OCI-LY3 (cell line): Measurements from ENCODE around the gene RIOK2.

Experiments used
- H2AFZ ChIP-seq: fragments of 200-600, 300-600 bp; shearing (Covaris generic); 2 replicates; pipeline ENCODE4 v1.6.0; 2014; ENCODE audit warnings: antibody characterized with exemption, low read depth, low read length
- H3K27ac ChIP-seq: fragments of 200-600, 300-600 bp; sonication (generic); 2 replicates; pipeline ENCODE4 v1.5.1; 2014; ENCODE audit warnings: mild to moderate bottlenecking, low read length, moderate library complexity, mixed read lengths
- H3K27me3 ChIP-seq: fragments of 200-600, 300-600 bp; sonication (generic); 2 replicates; pipeline ENCODE4 v1.6.1; 2014; ENCODE audit warnings: low read depth, low read length, mixed read lengths
- H3K36me3 ChIP-seq: fragments of 200-600, 300-600 bp; sonication (generic); replicated peaks from 2 replicates; pipeline ENCODE3; 2014; ENCODE audit warnings: low read depth, low read length, mixed read lengths
- H3K4me1 ChIP-seq: fragments of 300-600, 200-600 bp; sonication (generic); 2 replicates; pipeline ENCODE4 v1.6.1; 2014; ENCODE audit warnings: low read length, mixed read lengths
- H3K4me2 ChIP-seq: fragments of 200-600, 300-600 bp; sonication (generic); 2 replicates; pipeline ENCODE4 v1.6.1; 2014; ENCODE audit warnings: low read length, mixed read lengths
- H3K4me3 ChIP-seq: fragments of 300-600, 200-600 bp; sonication (generic); 2 replicates; pipeline ENCODE4 v1.5.1; 2014; ENCODE audit warnings: antibody characterized with exemption, mild to moderate bottlenecking, low read length, moderate library complexity
- H3K79me2 ChIP-seq: fragments of 300-600, 200-600 bp; shearing (Covaris generic); 2 replicates; pipeline ENCODE4 v1.6.1; 2014; ENCODE audit warnings: mild to moderate bottlenecking, low read length, mixed read lengths
- H3K9ac ChIP-seq: fragments of 300-600, 200-600 bp; shearing (Covaris generic); 2 replicates; pipeline ENCODE4 v1.6.0; 2014; ENCODE audit warnings: mild to moderate bottlenecking, low read length, moderate library complexity
- H3K9me3 ChIP-seq: fragments of 200-600, 300-600 bp; shearing (Covaris generic); 2 replicates; pipeline ENCODE4 v1.6.1; 2014; ENCODE audit warnings: low read length, mixed read lengths; ENCODE audit not compliant: insufficient read depth
- H4K20me1 ChIP-seq: fragments of 200-600, 300-600 bp; sonication (generic); 2 replicates; pipeline ENCODE4 v1.6.1; 2016; ENCODE audit warnings: low read length, mixed read lengths; ENCODE audit not compliant: insufficient read depth
- EZH2phosphoT487 ChIP-seq: fragments of 200-600 bp; shearing (Covaris generic); IDR thresholded peaks from 2 replicates; pipeline ENCODE4 v1.6.1; 2018; ENCODE audit warnings: antibody characterized with exemption, mixed run types, low read depth
- TF ChIP-seq, protein P1 (sequence below): fragments of 200-600, 300-600 bp; sonication (generic); IDR thresholded peaks from 2 replicates; pipeline ENCODE4 v1.5.1; 2014; ENCODE audit warnings: antibody characterized with exemption, low read length, low read depth

RIOK2 gene

GRCh38 chr5:97208714-97209113, 25.7 kb upstream of the RIOK2 start:
- no peaks in the 10 kb centered on the region for H3K79me2 ChIP-seq
- no peaks in the 10 kb centered on the region for H3K9me3 ChIP-seq
- no peak for TF ChIP-seq EZH2phosphoT487
- TF ChIP-seq, protein P1, sequence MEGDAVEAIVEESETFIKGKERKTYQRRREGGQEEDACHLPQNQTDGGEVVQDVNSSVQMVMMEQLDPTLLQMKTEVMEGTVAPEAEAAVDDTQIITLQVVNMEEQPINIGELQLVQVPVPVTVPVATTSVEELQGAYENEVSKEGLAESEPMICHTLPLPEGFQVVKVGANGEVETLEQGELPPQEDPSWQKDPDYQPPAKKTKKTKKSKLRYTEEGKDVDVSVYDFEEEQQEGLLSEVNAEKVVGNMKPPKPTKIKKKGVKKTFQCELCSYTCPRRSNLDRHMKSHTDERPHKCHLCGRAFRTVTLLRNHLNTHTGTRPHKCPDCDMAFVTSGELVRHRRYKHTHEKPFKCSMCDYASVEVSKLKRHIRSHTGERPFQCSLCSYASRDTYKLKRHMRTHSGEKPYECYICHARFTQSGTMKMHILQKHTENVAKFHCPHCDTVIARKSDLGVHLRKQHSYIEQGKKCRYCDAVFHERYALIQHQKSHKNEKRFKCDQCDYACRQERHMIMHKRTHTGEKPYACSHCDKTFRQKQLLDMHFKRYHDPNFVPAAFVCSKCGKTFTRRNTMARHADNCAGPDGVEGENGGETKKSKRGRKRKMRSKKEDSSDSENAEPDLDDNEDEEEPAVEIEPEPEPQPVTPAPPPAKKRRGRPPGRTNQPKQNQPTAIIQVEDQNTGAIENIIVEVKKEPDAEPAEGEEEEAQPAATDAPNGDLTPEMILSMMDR = no peak
- no peak overlapping the region for H2AFZ ChIP-seq
- no peak overlapping the region for H3K9ac ChIP-seq
- no peaks in the 10 kb centered on the region for H3K4me1 ChIP-seq
- no peak overlapping the region for H3K4me3 ChIP-seq
- H3K27ac ChIP-seq = no peak overlapping the region
- H3K27me3 ChIP-seq = no peaks in the 10 kb centered on the region
- no peak overlapping the region for H3K4me2 ChIP-seq
- no peaks in the 10 kb centered on the region for H3K36me3 ChIP-seq
- H4K20me1 ChIP-seq = no peaks in the 10 kb centered on the region

DNA sequence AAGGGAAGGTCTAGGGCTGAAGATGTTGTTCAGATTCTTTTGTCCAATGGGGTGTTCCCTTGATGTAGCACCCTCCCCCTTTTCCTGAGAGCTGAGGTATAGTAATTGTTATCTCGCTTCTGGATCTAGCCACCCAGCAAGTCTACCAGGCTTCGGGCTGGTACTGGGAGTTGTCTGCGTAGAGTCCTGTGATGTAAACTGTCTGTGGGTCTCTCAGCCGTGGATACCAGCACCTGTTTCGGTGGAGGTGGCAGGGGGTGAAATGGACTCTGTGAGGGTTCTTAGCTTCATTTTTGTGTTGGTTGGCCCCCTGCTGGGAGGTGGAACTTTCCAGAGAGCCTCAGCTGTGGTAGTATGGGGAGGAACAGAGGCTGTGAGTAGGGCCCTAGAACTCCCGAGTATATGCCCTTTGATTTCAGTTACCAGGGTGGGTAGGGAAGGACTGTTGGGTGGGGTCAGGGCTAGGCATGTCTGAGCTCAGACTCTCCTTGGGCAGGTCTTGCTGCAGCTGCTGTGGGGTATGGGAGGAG, 25.2 kb upstream of the RIOK2 start:
- Histone ChIP-seq H3K4me1 (no peaks in the 10 kb centered on the region), H4K20me1 (no peaks in the 10 kb centered on the region), H3K9me3 (no peaks in the 10 kb centered on the region), H3K4me3 (no peak overlapping the region), H3K4me2 (no peak overlapping the region), H3K27ac (no peak overlapping the region), H2AFZ (no peak overlapping the region), H3K9ac (no peak overlapping the region), H3K79me2 (no peaks in the 10 kb centered on the region), H3K36me3 (no peaks in the 10 kb centered on the region), H3K27me3 (no peaks in the 10 kb centered on the region)
- TF ChIP-seq, protein P1 = no peak
- no peak for TF ChIP-seq EZH2phosphoT487

- Histone ChIP-seq H3K79me2 (no peaks in the 10 kb centered on the region), H2AFZ (0 out of 2 replicates have a peak overlapping the region, but pooled peaks have one; percentile 46), H3K27me3 (no peaks in the 10 kb centered on the region), H3K27ac (no peak overlapping the region), H3K9me3 (no peaks in the 10 kb centered on the region), H3K36me3 (no peaks in the 10 kb centered on the region), H4K20me1 (no peaks in the 10 kb centered on the region), H3K4me1 (no peaks in the 10 kb centered on the region), H3K9ac (no peak overlapping the region), H3K4me3 (no peak overlapping the region), H3K4me2 (no peak overlapping the region)
- no peak for TF ChIP-seq EZH2phosphoT487
- TF ChIP-seq, protein P1 = no peak
Measured at GRCh38 chr5:97194366-97194765, 11.3 kb upstream of the RIOK2 start.

DNA sequence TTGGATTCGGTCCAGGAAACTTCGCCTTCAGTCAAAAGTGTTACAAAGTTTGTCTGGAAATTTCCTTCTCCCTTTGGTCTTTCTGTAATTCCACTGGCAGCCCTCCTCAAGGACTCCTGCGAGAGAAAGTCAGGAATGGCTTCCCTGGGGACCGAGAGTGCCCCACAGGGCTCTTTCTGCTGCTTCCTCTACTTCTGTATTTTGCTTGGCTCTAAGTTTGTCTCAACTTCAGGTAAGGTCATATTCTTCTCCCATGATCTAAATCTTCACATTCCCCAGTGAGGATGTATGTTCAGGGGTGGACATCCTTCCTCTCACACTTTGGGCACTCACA, 10.3 kb upstream of the RIOK2 start:
- no peak overlapping the region for H3K4me3 ChIP-seq
- H3K27me3 ChIP-seq = no peaks in the 10 kb centered on the region
- H3K79me2 ChIP-seq = no peaks in the 10 kb centered on the region
- H3K9me3 ChIP-seq = no peaks in the 10 kb centered on the region
- no peak overlapping the region for H2AFZ ChIP-seq
- TF ChIP-seq, protein P1 = no peak
- no peak for TF ChIP-seq EZH2phosphoT487
- H4K20me1 ChIP-seq = no peaks in the 10 kb centered on the region
- no peak overlapping the region for H3K9ac ChIP-seq
- no peaks in the 10 kb centered on the region for H3K36me3 ChIP-seq
- H3K27ac ChIP-seq = no peak overlapping the region
- H3K4me2 ChIP-seq = no peak overlapping the region
- no peaks in the 10 kb centered on the region for H3K4me1 ChIP-seq
